GM12878 (cell line): ENCODE data around the gene MLKL. TPM values are rescaled to one million over a fixed set of nuclear protein-coding genes. Genes with fewer than 3 reads are reported as not detected.
A peak's percentile ranks its signal among the peaks of the same experiment; 100 is the strongest.

Experiments
- ATAC-seq: fragments of 200-7000 bp; cut with Tn5 transposase; 3 replicates; pipeline ENCODE4 v1.9.1; 2020; ENCODE audit warnings: mild to moderate bottlenecking, moderate library complexity
- BruUV-seq: library from RNA; stranded (reverse); fragments of 400-500 nt; replicated peaks from 2 replicates; lab custom pipeline; 2021; lab: Mats Ljungman, UMichigan
- CTCF ChIA-PET: fragments of 300-600 bp; sonication (Branson Sonifier 250); formaldehyde crosslinking; extraction: SDS; loops from one replicate; lab custom pipeline; 2021; ENCODE audit warnings: inconsistent platforms; lab: Yijun Ruan, JAX
- POLR2A ChIA-PET: fragments of 350-600 bp; formaldehyde crosslinking; extraction: SDS; loops from one replicate; lab custom pipeline; 2021; ENCODE audit warnings: inconsistent platforms; lab: Charles Lee
- RAD21 ChIA-PET: fragments of 300-600 bp; sonication (Branson Sonifier 250); formaldehyde crosslinking; loops from one replicate; lab custom pipeline; 2023; ENCODE audit warnings: antibody characterized with exemption; ENCODE audit not compliant: unreplicated experiment; lab: Charles Lee
- SMC1A ChIA-PET: fragments of 300-600 bp; sonication (Branson Sonifier 250); formaldehyde crosslinking; loops from one replicate; lab custom pipeline; 2023; ENCODE audit not compliant: unreplicated experiment, uncharacterized antibody; lab: Charles Lee
- DNase-seq: peaks from one replicate; pipeline ENCODE4 v3.0.0-alpha.2; 2011; ENCODE audit warnings: low read depth, low spot score
- FAIRE-seq: peaks from 3 replicates; lab custom pipeline; 2011; peaks lifted over from hg19 to GRCh38; lab: Jason Lieb, UNC
- H2AFZ ChIP-seq: 2 replicates; pipeline ENCODE4 v1.6.0; 2011; ENCODE audit warnings: low read depth, low read length, control low read depth; ENCODE audit not compliant: control insufficient read depth
- H3K27ac ChIP-seq: 2 replicates; pipeline ENCODE4 v1.5.1; 2011; ENCODE audit warnings: control low read depth; ENCODE audit not compliant: control insufficient read depth, insufficient read depth
- H3K27me3 ChIP-seq, 2 experiments: replicated peaks in 1 of 2; 2 replicates each; pipeline versions ENCODE4 v1.6.0 to v1.6.1; 2011; ENCODE audit warnings: low read length in 1 of 2; ENCODE audit not compliant: control insufficient read depth in 2 of 2, insufficient read depth in 2 of 2
- H3K36me3 ChIP-seq, 2 experiments: 2 replicates each; pipeline ENCODE4 v1.5.1; 2011; ENCODE audit warnings: low read length in 1 of 2; ENCODE audit not compliant: control insufficient read depth in 2 of 2, insufficient read depth in 2 of 2
- H3K4me1 ChIP-seq: 2 replicates; pipeline ENCODE4 v1.6.1; 2011; ENCODE audit warnings: mild to moderate bottlenecking, low read length, moderate library complexity, mixed read lengths; ENCODE audit not compliant: control insufficient read depth, insufficient read depth
- H3K4me2 ChIP-seq: 2 replicates; pipeline ENCODE4 v1.6.0; 2011; ENCODE audit warnings: control low read depth; ENCODE audit not compliant: control insufficient read depth, insufficient read depth
- H3K4me3 ChIP-seq: fragments of 200-600 bp; sonication (generic); 2 replicates; pipeline ENCODE4 v1.5.1; 2016
- H3K79me2 ChIP-seq: 2 replicates; pipeline ENCODE4 v1.6.0; 2011; ENCODE audit warnings: low read length; ENCODE audit not compliant: control insufficient read depth, insufficient read depth
- H3K9ac ChIP-seq: 2 replicates; pipeline ENCODE4 v1.8.0; 2011; ENCODE audit warnings: low read length, control low read depth, mixed read lengths; ENCODE audit not compliant: control insufficient read depth, insufficient read depth
- H3K9me3 ChIP-seq: replicated peaks from 3 replicates; pipeline ENCODE4 v1.5.1; 2011; ENCODE audit warnings: mild to moderate bottlenecking, low read length; ENCODE audit not compliant: control insufficient read depth, insufficient read depth
- H4K20me1 ChIP-seq: 2 replicates; pipeline ENCODE4 v1.6.0; 2011; ENCODE audit not compliant: control insufficient read depth, insufficient read depth
- ATF7 ChIP-seq: fragments of 450-650 bp; IDR thresholded peaks from 2 replicates; pipeline ENCODE4 v1.6.1; 2016; ENCODE audit warnings: low read depth, mild to moderate bottlenecking
- CREM ChIP-seq: IDR thresholded peaks from 2 replicates; pipeline ENCODE4 v1.6.1; 2014; ENCODE audit warnings: antibody characterized with exemption, low read depth
- IKZF1 ChIP-seq: fragments of 450-650 bp; conservative IDR thresholded peaks from 2 replicates; pipeline ENCODE4 v1.6.1; 2017; ENCODE audit warnings: antibody characterized with exemption, mild to moderate bottlenecking
- IRF5 ChIP-seq: fragments of 450-650 bp; IDR thresholded peaks from 2 replicates; pipeline ENCODE4 v1.6.1; 2017; ENCODE audit warnings: borderline replicate concordance
- LARP7 ChIP-seq: fragments of 450-650 bp; IDR thresholded peaks from 2 replicates; pipeline ENCODE4 v1.6.1; 2017; ENCODE audit warnings: mild to moderate bottlenecking
- NFIC ChIP-seq: IDR thresholded peaks from 2 replicates; pipeline ENCODE4 v1.6.1; 2012; ENCODE audit warnings: low read depth, mild to moderate bottlenecking, inconsistent platforms, low read length, moderate library complexity
- PML ChIP-seq: IDR thresholded peaks from 2 replicates; pipeline ENCODE4 v1.6.1; 2012; ENCODE audit warnings: low read length, inconsistent platforms
- POLR2AphosphoS5 ChIP-seq: IDR thresholded peaks from 2 replicates; pipeline ENCODE4 v1.6.1; 2011; ENCODE audit warnings: mild to moderate bottlenecking, low read length, inconsistent platforms
- RB1 ChIP-seq: fragments of 450-650 bp; formaldehyde crosslinking; IDR thresholded peaks from 2 replicates; pipeline ENCODE4 v1.6.1; 2017; ENCODE audit warnings: mild to moderate bottlenecking, borderline replicate concordance
- RUNX3 ChIP-seq: IDR thresholded peaks from 2 replicates; pipeline ENCODE4 v1.6.1; 2012; ENCODE audit warnings: low read length, inconsistent platforms
- SMC3 ChIP-seq: IDR thresholded peaks from 2 replicates; pipeline ENCODE4 v1.6.1; 2011; ENCODE audit warnings: low read length, improper control_type of control experiment, borderline replicate concordance
- TCF12 ChIP-seq: IDR thresholded peaks from 2 replicates; pipeline ENCODE4 v1.6.1; 2011; ENCODE audit warnings: low read depth, mild to moderate bottlenecking, low read length
- WGBS: methylation state at CpG from one replicate; pipeline ENCODE4 v1.1.6; 2016; ENCODE audit warnings: low lambda C conversion rate; ENCODE audit not compliant: insufficient replicate concordance, insufficient coverage; ENCODE audit errors: missing lambda C conversion rate; 5-methylcytosine and 5-hydroxymethylcytosine counted together
- in situ Hi-C: fragments of 300-500 bp; cut with MboI; formaldehyde crosslinking; loops from 9 replicates; pipeline ENCODE4 v1.14.3; 2018; ENCODE audit warnings: mixed read lengths
- intact Hi-C: fragments of 100-400 bp; cut with micrococcal nuclease; formaldehyde crosslinking; loops from one replicate; pipeline ENCODE4 v1.14.2; 2022; ENCODE audit not compliant: unreplicated experiment
- polyA plus RNA-seq, 11 experiments: library from polyadenylated mRNA; depleted of rRNA in 4 of 11; unstranded in 6 of 11; stranded (reverse) in 5 of 11; fragments of >200 nt; fragmentation: Nextera tagmentation in 4 of 11; fragmentation: Illumina TruSeq in 1 of 11; extraction: Ambion mirVana in 4 of 11; extraction: Trizol in 1 of 11; gene quantifications; 1 replicate in 1 of 11; 2 replicates in 10 of 11; pipeline versions ENCODE4 v1.2.1 to v1.2.3, GENCODE V29; 2011 to 2016; ENCODE audit warnings: inconsistent platforms in 2 of 11, missing spikeins in 2 of 11, low read depth in 1 of 11
- total RNA-seq, 4 experiments: library from RNA; depleted of rRNA in 3 of 4; stranded (reverse); fragments of >200 nt in 3 of 4; fragmentation: Illumina TruSeq in 1 of 4; extraction: Trizol in 1 of 4; gene quantifications; 2 replicates each; pipeline versions ENCODE4 v1.2.1 to v1.2.3, GENCODE V29; 2013 to 2021
- TF ChIP-seq, protein P1 (sequence below): fragments of 450-650 bp; IDR thresholded peaks from 2 replicates; pipeline ENCODE4 v1.6.1; 2016; ENCODE audit warnings: mild to moderate bottlenecking
- TF ChIP-seq, protein P2 (sequence below): IDR thresholded peaks from 2 replicates; pipeline ENCODE4 v1.6.1; 2011; ENCODE audit warnings: low read depth, mild to moderate bottlenecking, low read length, moderate library complexity, borderline replicate concordance; ENCODE audit errors: extremely low read depth

MLKL gene
- total and polyA plus RNA-seq, 10 of the 15 experiments (the other 5 are each of a cell fraction or from before 2014, with no cell fraction given) = 3.8 to 14.5 (median 11.2) TPM

- TF ChIP-seq CREM (peak; percentile 23), LARP7 (peak; percentile 69), RB1 (0 out of 2 replicates have a peak, but pooled peaks have one; percentile 46), POLR2AphosphoS5 (peak; percentile 50; the same call in 1 of the 2 replicates), TCF12 (peak; percentile 73), NFIC (no peak)
Measured at GRCh38 chr16:74700438-74701225, at the start of gene MLKL (continued).

- FAIRE-seq = no peak
- H2AFZ ChIP-seq = no peak overlapping the region
- CTCF ChIA-PET = no interaction called here
- H3K4me2 ChIP-seq = no peak overlapping the region
- no peaks in the 10 kb centered on the region for H3K36me3 ChIP-seq
- H3K4me1 ChIP-seq = peaks cover 7% of the 10 kb centered on the region; the same call in 1 of the 2 replicates
- TF ChIP-seq, protein P1, sequence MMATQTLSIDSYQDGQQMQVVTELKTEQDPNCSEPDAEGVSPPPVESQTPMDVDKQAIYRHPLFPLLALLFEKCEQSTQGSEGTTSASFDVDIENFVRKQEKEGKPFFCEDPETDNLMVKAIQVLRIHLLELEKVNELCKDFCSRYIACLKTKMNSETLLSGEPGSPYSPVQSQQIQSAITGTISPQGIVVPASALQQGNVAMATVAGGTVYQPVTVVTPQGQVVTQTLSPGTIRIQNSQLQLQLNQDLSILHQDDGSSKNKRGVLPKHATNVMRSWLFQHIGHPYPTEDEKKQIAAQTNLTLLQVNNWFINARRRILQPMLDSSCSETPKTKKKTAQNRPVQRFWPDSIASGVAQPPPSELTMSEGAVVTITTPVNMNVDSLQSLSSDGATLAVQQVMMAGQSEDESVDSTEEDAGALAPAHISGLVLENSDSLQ = no peak
- no peak for TF ChIP-seq PML
- no peak for TF ChIP-seq IRF5
- no peak for TF ChIP-seq SMC3
- no peak for TF ChIP-seq IKZF1
- TF ChIP-seq ATF7 = no peak
- TF ChIP-seq, protein P2, sequence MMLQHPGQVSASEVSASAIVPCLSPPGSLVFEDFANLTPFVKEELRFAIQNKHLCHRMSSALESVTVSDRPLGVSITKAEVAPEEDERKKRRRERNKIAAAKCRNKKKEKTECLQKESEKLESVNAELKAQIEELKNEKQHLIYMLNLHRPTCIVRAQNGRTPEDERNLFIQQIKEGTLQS = no peak
- TF ChIP-seq RUNX3 = no peak
- TF ChIP-seq, all 136 proteins: peak for 0
- POLR2A ChIA-PET = no interaction called here
- H3K9ac ChIP-seq = no peak overlapping the region
- no peaks in the 10 kb centered on the region for H3K9me3 ChIP-seq
- RAD21 ChIA-PET = no interaction called here
- no peak overlapping the region for H3K4me3 ChIP-seq
- in situ Hi-C loops = no loop called here
- H3K79me2 ChIP-seq = no peaks in the 10 kb centered on the region
- ATAC-seq (no peak), DNase-seq (no peak)
- no peak overlapping the region for H3K27ac ChIP-seq
- H4K20me1 ChIP-seq = no peaks in the 10 kb centered on the region
- SMC1A ChIA-PET = interaction anchor here (1.1 kb wide), 1 partner anchor 115 kb away, joined by 3 read pairs; no protein-coding TSS in a partner anchor
- WGBS = 40% methylated on average over 19 of the region's 20 CpGs
- BruUV-seq = no TSS peak
- intact Hi-C loops = no loop called here
- peaks cover 0 to 2% of the 10 kb centered on the region in 2 experiments; a peak in 2 of 4 replicates for H3K27me3 ChIP-seq
Measured at GRCh38 chr16:74749291-74750055, 48.8 kb upstream of the MLKL start.
